ENCODE data around the gene GGA3. TPM values are rescaled to one million over a fixed set of nuclear protein-coding genes. Genes with fewer than 3 reads are reported as not detected.
A peak's percentile ranks its signal among the peaks of the same experiment; 100 is the strongest.
"Not testable (repeated sequence)": the region's sequence is repeated elsewhere in the genome, so short reads cannot be mapped to it uniquely, and the experiment has no call there.

GGA3 gene
- total RNA-seq, 1 experiment from 2014 or later = 30.8 TPM

- H3K4me3 ChIP-seq (ENCODE audit: insufficient read depth, low read depth, low read length) = no peak overlapping the region
- peaks cover 23% of the 10 kb centered on the region for H3K36me3 ChIP-seq (replicated peaks; ENCODE audit: control insufficient read depth, insufficient read depth, low read length)
- no peak for DNase-seq
- peaks cover 3% of the 10 kb centered on the region; the same call in 1 of the 2 replicates for H3K27me3 ChIP-seq (ENCODE audit: control insufficient read depth, insufficient read depth, low read length)
These were observed 5.7 kb upstream of the GGA3 start for GRCh38 chr17:75267153-75267410.

- no peak for DNase-seq
- no peak overlapping the region for H3K4me3 ChIP-seq (ENCODE audit: insufficient read depth, low read depth, low read length)
- peaks cover 1% of the 10 kb centered on the region; the same call in 1 of the 2 replicates for H3K27me3 ChIP-seq (ENCODE audit: control insufficient read depth, insufficient read depth, low read length)
- peaks cover 23% of the 10 kb centered on the region for H3K36me3 ChIP-seq (replicated peaks; ENCODE audit: control insufficient read depth, insufficient read depth, low read length)
These were observed 5.1 kb upstream of the GGA3 start for GRCh38 chr17:75266316-75267152.

GRCh38 chr17:75265614-75266315 is 4.4 kb upstream of the GGA3 start:
- no peak for DNase-seq
- 0 out of 2 replicates have a peak, but pooled peaks cover 1% of the 10 kb centered on the region for H3K27me3 ChIP-seq (ENCODE audit: control insufficient read depth, insufficient read depth, low read length)
- no peak overlapping the region for H3K4me3 ChIP-seq (ENCODE audit: insufficient read depth, low read depth, low read length)
- peaks cover 23% of the 10 kb centered on the region for H3K36me3 ChIP-seq (replicated peaks; ENCODE audit: control insufficient read depth, insufficient read depth, low read length)

GRCh38 chr17:75263055-75263454 is 1.6 kb upstream of the GGA3 start:
- H3K4me3 ChIP-seq (ENCODE audit: insufficient read depth, low read depth, low read length) = no peak overlapping the region
- no peaks in the 10 kb centered on the region for H3K27me3 ChIP-seq (ENCODE audit: control insufficient read depth, insufficient read depth, low read length)
- DNase-seq = no peak
- peaks cover 23% of the 10 kb centered on the region for H3K36me3 ChIP-seq (replicated peaks; ENCODE audit: control insufficient read depth, insufficient read depth, low read length)

GRCh38 chr17:75262112-75262606 is 753 bp upstream of the GGA3 start:
- Histone ChIP-seq H3K4me3 (ENCODE audit: insufficient read depth, low read depth, low read length) (peak overlapping the region; percentile 92), H3K36me3 (replicated peaks; ENCODE audit: control insufficient read depth, insufficient read depth, low read length) (peaks cover 23% of the 10 kb centered on the region), H3K27me3 (ENCODE audit: control insufficient read depth, insufficient read depth, low read length) (no peaks in the 10 kb centered on the region)
- DNase-seq = no peak

GRCh38 chr17:75260641-75261335 is 618 bp downstream of the GGA3 start:
- DNase-seq = peak; percentile 64
- Histone ChIP-seq H3K4me3 (ENCODE audit: insufficient read depth, low read depth, low read length) (peak overlapping the region; percentile 92), H3K36me3 (replicated peaks; ENCODE audit: control insufficient read depth, insufficient read depth, low read length) (peaks cover 13% of the 10 kb centered on the region), H3K27me3 (ENCODE audit: control insufficient read depth, insufficient read depth, low read length) (no peaks in the 10 kb centered on the region)

- not testable (repeated sequence) for DNase-seq; H3K27me3 ChIP-seq (ENCODE audit: control insufficient read depth, insufficient read depth, low read length); H3K36me3 ChIP-seq (replicated peaks; ENCODE audit: control insufficient read depth, insufficient read depth, low read length); H3K4me3 ChIP-seq (ENCODE audit: insufficient read depth, low read depth, low read length)
These were observed 4.2 kb downstream of the GGA3 start for GRCh38 chr17:75257228-75257627.

GRCh38 chr17:75255954-75256698 is 5.3 kb downstream of the GGA3 start:
- not testable (repeated sequence) for DNase-seq; H3K27me3 ChIP-seq (ENCODE audit: control insufficient read depth, insufficient read depth, low read length); H3K4me3 ChIP-seq (ENCODE audit: insufficient read depth, low read depth, low read length); H3K36me3 ChIP-seq (replicated peaks; ENCODE audit: control insufficient read depth, insufficient read depth, low read length)

GRCh38 chr17:75252039-75252816 is 9.2 kb downstream of the GGA3 start:
- H3K27me3 ChIP-seq (ENCODE audit: control insufficient read depth, insufficient read depth, low read length) = no peaks in the 10 kb centered on the region
- DNase-seq = no peak

GRCh38 chr17:75250009-75250471 is 11.4 kb downstream of the GGA3 start:
- peaks cover 13% of the 10 kb centered on the region for H3K36me3 ChIP-seq (replicated peaks; ENCODE audit: control insufficient read depth, insufficient read depth, low read length)

More at GRCh38 chr17:75252039-75252816, 9.2 kb downstream of the GGA3 start:
- no peaks in the 10 kb centered on the region for H3K36me3 ChIP-seq (replicated peaks; ENCODE audit: control insufficient read depth, insufficient read depth, low read length)
- no peak overlapping the region for H3K4me3 ChIP-seq (ENCODE audit: insufficient read depth, low read depth, low read length)

GRCh38 chr17:75249564-75249963 is 11.8 kb downstream of the GGA3 start:
- no peaks in the 10 kb centered on the region for H3K27me3 ChIP-seq (ENCODE audit: control insufficient read depth, insufficient read depth, low read length)
- peaks cover 17% of the 10 kb centered on the region for H3K36me3 ChIP-seq (replicated peaks; ENCODE audit: control insufficient read depth, insufficient read depth, low read length)
- H3K4me3 ChIP-seq (ENCODE audit: insufficient read depth, low read depth, low read length) = no peak overlapping the region
- no peak for DNase-seq

More at GRCh38 chr17:75250009-75250471, 11.4 kb downstream of the GGA3 start:
- H3K4me3 ChIP-seq (ENCODE audit: insufficient read depth, low read depth, low read length) = no peak overlapping the region
- H3K27me3 ChIP-seq (ENCODE audit: control insufficient read depth, insufficient read depth, low read length) = no peaks in the 10 kb centered on the region
- DNase-seq = no peak

- no peak overlapping the region for H3K4me3 ChIP-seq (ENCODE audit: insufficient read depth, low read depth, low read length)
- peaks cover 44% of the 10 kb centered on the region for H3K36me3 ChIP-seq (replicated peaks; ENCODE audit: control insufficient read depth, insufficient read depth, low read length)
- H3K27me3 ChIP-seq (ENCODE audit: control insufficient read depth, insufficient read depth, low read length) = no peaks in the 10 kb centered on the region
- no peak for DNase-seq
These were observed 15.0 kb downstream of the GGA3 start for GRCh38 chr17:75246404-75246803.

GRCh38 chr17:75245011-75245410 is 16.4 kb downstream of the GGA3 start:
- Histone ChIP-seq H3K27me3 (ENCODE audit: control insufficient read depth, insufficient read depth, low read length) (no peaks in the 10 kb centered on the region), H3K4me3 (ENCODE audit: insufficient read depth, low read depth, low read length) (no peak overlapping the region), H3K36me3 (replicated peaks; ENCODE audit: control insufficient read depth, insufficient read depth, low read length) (peaks cover 49% of the 10 kb centered on the region)
- no peak for DNase-seq

All from H7 (cell line).